GM12872 (cell line): ENCODE data around the gene IL20RA.

ENCODE experiments used
- TF ChIP-seq, protein P1 (sequence below): IDR thresholded peaks from 3 replicates; pipeline ENCODE4 v1.5.1; 2011; ENCODE audit warnings: low read depth, mild to moderate bottlenecking, low read length, moderate library complexity; ENCODE audit not compliant: insufficient read depth

Gene IL20RA

DNA sequence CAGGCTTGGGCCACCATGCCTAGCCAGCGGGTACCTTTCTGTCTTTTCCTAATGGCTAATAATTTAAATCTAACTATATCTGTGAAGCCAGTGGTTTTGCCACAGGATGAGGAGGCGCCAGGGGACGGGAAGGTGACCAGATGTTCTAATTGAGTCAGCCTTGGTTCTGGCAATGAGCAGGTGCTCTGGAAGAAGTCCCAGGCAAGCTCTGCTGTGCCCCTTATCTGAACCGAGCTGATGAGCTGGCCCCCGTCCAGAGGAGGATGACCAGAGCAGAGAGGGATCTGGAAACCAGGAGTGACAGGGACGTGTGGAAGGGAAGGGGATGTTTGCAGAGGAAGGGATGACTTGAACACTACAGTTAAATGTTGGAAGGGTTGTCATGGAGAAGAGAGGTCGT is 75.9 kb downstream of the IL20RA start:
- TF ChIP-seq, protein P1, sequence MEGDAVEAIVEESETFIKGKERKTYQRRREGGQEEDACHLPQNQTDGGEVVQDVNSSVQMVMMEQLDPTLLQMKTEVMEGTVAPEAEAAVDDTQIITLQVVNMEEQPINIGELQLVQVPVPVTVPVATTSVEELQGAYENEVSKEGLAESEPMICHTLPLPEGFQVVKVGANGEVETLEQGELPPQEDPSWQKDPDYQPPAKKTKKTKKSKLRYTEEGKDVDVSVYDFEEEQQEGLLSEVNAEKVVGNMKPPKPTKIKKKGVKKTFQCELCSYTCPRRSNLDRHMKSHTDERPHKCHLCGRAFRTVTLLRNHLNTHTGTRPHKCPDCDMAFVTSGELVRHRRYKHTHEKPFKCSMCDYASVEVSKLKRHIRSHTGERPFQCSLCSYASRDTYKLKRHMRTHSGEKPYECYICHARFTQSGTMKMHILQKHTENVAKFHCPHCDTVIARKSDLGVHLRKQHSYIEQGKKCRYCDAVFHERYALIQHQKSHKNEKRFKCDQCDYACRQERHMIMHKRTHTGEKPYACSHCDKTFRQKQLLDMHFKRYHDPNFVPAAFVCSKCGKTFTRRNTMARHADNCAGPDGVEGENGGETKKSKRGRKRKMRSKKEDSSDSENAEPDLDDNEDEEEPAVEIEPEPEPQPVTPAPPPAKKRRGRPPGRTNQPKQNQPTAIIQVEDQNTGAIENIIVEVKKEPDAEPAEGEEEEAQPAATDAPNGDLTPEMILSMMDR: no peak

DNA sequence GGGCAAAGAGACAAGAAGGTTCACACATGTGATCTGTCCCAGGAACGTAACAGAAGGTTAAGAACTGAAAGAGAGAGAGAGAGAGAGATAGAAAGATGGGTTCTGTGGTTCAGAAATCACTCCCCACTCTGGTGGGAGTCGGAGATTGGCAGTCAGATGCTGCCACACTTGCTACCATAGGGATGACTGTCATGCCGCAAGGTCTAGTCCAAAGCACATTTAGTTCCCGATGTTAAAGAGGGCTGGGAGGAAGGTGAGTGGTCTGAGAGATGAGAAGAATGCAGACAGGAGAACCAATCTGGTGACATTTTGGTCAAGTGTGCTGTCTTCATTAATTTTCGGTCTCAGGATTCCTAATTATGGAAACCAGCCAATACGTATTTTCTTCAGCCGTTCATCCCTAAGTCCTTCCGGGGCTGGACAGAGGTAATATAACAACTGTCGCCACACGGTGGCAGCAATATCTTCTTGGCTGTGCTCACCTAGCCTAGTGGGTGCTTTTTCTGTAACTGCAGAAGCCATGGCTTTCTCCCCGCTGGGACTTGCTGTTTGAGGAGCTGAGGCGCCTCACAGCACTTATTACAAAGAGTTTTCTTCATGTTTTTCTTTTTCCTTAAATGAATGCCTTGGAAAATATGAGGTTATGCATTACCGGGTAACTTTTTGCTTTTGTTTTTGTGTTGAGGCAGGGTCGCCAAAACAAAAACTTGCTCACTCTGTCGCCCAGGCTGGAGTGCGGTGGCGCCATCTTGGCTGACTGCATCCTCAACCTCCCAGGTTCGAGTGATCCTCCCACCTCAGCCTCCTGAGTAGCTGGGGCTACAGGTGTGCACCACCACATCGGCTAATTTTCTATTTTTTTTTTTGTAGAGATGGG is 76.7 kb downstream of the IL20RA start:
- TF ChIP-seq, protein P1: peak; percentile 74

DNA sequence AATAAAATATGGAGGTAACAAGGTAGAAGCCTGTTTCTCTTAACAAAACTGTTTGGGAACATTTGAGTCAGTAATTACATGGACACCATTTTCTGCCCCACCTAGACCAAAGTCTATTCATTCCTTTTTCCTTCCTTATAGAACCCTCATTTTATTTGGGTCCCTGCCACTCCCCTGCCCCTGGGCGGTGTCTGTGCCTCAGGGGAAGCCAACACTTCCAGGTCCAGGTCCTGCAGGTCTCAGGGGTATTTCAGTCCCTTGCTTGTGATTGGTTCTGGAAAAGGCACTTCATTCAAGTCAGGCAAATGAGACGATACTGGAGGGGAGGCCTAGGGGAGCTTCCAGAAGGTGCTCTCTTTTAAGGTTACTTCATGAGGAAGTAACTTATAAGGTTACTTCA is 80.4 kb downstream of the IL20RA start:
- TF ChIP-seq, protein P1: no peak

DNA sequence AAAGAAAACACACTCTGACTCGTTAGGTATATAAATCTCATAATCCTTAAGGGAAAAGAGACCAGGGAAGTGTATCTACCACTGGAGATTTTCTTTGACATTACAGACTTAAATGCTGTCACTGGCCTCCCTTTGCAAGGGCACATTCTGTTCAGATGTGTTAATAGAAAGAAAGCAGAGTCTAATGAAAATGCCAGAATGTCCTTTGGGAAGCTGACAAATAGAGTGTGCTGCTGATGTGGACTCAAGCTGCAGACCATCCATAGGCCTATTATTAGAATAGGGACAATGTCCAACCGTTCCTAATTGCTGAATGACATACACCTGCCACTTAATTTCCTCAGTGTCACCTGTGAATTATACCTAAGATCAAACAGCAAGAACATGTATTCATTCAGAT is 81.5 kb downstream of the IL20RA start:
- TF ChIP-seq, protein P1: no peak

DNA sequence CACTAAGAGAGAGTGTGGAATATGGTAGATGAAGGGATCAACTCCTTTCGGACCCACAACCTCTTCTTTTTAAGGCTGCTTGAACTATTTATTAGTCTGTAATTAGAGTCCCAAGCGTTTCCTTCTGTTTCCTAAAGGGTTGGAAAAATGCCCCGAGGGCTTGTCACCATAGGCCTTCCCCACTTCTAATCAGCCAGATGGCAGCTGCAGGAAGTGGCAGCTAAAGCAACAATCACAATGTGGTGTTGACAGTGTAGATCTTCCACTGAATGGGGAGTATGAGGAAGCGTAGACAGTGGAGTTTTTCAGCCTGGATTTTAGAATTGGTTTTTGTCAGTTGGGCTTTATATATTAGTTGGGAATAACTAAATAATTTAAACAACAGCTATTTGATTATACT is 82.1 kb downstream of the IL20RA start:
- TF ChIP-seq, protein P1: no peak

DNA sequence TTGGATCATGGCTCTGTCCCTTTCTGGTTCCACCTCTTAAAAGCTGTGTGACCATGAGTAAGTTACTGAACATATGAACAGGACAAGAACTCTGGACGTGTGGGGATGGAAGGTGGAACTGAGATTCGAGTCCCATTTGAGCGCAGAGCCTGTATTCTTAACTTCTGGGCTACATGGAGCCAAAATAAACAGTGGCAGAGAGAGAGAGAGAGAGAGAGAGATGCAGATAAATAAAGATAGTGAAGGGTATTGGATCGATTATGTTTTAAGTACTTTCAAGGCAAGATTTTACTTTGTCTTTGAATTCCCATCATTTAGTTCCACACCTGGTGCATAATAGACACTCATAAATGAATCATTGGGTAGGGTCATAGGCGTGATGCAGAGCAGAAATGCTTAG is 82.9 kb downstream of the IL20RA start:
- TF ChIP-seq, protein P1: no peak

DNA sequence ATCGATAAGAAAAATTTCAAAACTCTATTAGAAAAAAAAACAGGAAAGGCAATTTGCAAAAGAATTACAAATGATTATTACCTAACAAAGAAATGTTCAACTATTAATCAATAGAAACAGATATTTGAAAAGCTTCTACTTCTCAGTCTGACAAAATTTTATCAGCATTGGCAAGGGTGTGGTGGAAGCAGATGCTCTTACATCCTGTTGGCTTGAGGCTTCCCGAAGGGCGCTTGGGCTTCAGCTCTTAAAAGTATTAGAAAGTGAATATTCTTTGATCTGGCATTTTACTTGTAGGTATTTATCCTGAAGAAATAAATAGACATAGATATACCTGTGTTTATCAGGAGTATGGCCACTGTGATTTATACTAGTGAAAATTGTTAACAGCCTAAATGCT is 84.0 kb downstream of the IL20RA start:
- TF ChIP-seq, protein P1: no peak
